Type B pancreatic cell (in vitro differentiated cells): ENCODE data around the gene CDK17. TPM values are rescaled to one million over a fixed set of nuclear protein-coding genes. Genes with fewer than 3 reads are reported as not detected.

Experiments
- DNase-seq: peaks from one replicate; pipeline ENCODE4 v3.0.0; 2021; ENCODE audit warnings: mixed read lengths; ENCODE audit not compliant: unreplicated experiment; ENCODE audit errors: extremely low spot score
- H3K27ac Mint-ChIP-seq: 2 replicates; pipeline ENCODE4 v1.8.0; 2021; ENCODE audit warnings: mild to moderate bottlenecking, mixed read lengths
- H3K27me3 Mint-ChIP-seq: 2 replicates; pipeline ENCODE4 v1.8.0; 2021; ENCODE audit warnings: mixed read lengths
- H3K36me3 Mint-ChIP-seq: 2 replicates; pipeline ENCODE4 v1.8.0; 2021; ENCODE audit warnings: mixed read lengths
- H3K4me1 Mint-ChIP-seq: one replicate; pipeline ENCODE4 v1.8.0; 2021; ENCODE audit warnings: mixed read lengths; ENCODE audit not compliant: unreplicated experiment
- H3K4me3 Mint-ChIP-seq: 2 replicates; pipeline ENCODE4 v1.8.0; 2021; ENCODE audit warnings: mild to moderate bottlenecking, mixed read lengths
- H3K9me3 Mint-ChIP-seq: 2 replicates; pipeline ENCODE4 v1.8.0; 2021; ENCODE audit warnings: mixed read lengths
- CTCF ChIP-seq: fragments of 200-600 bp; sonication (generic); conservative IDR thresholded peaks from 2 replicates; pipeline ENCODE4 v1.5.0; 2021; ENCODE audit warnings: antibody characterized with exemption, mild to moderate bottlenecking
- total RNA-seq: library from RNA; stranded (reverse); gene quantifications from 2 replicates; pipeline ENCODE4 v1.2.1, GENCODE V29; 2021; ENCODE audit warnings: low replicate concordance

CDK17 gene
- total RNA-seq, 1 donor from 2014 or later, result 25.2 TPM

- H3K36me3 Mint-ChIP-seq, result no peaks in the 10 kb centered on the region
- H3K4me1 Mint-ChIP-seq, result peaks cover 35% of the 10 kb centered on the region
- peak overlapping the region; percentile 92 for H3K27ac Mint-ChIP-seq
Observed at GRCh38 chr12:96399120-96399918, 920 bp downstream of the CDK17 start.

GRCh38 chr12:96398424-96399119 is 1.7 kb downstream of the CDK17 start:
- Mint-ChIP-seq H3K27ac (peak overlapping the region; percentile 92), H3K9me3 (no peaks in the 10 kb centered on the region), H3K27me3 (no peaks in the 10 kb centered on the region), H3K4me3 (peak overlapping the region; percentile 95), H3K36me3 (no peaks in the 10 kb centered on the region), H3K4me1 (peaks cover 35% of the 10 kb centered on the region)
- TF ChIP-seq CTCF, result no peak
- no peak for DNase-seq

More at GRCh38 chr12:96399120-96399918, 920 bp downstream of the CDK17 start:
- peak; percentile 73 for DNase-seq
- H3K27me3 Mint-ChIP-seq, result no peaks in the 10 kb centered on the region
- peak overlapping the region; percentile 95 for H3K4me3 Mint-ChIP-seq
- no peak for TF ChIP-seq CTCF
- H3K9me3 Mint-ChIP-seq, result no peaks in the 10 kb centered on the region

- no peaks in the 10 kb centered on the region for H3K27me3 Mint-ChIP-seq
- H3K4me1 Mint-ChIP-seq, result peaks cover 35% of the 10 kb centered on the region
- H3K9me3 Mint-ChIP-seq, result no peaks in the 10 kb centered on the region
- no peak for DNase-seq
- H3K27ac Mint-ChIP-seq, result peak overlapping the region; percentile 92
- TF ChIP-seq CTCF, result no peak
- H3K4me3 Mint-ChIP-seq, result peak overlapping the region; percentile 95
- H3K36me3 Mint-ChIP-seq, result no peaks in the 10 kb centered on the region
Observed at GRCh38 chr12:96397756-96398423, 2.3 kb downstream of the CDK17 start.

- peaks cover 35% of the 10 kb centered on the region for H3K4me1 Mint-ChIP-seq
- H3K27ac Mint-ChIP-seq, result no peak overlapping the region
Observed at GRCh38 chr12:96396914-96397313, 3.3 kb downstream of the CDK17 start.

More at GRCh38 chr12:96396914-96397313, 3.3 kb downstream of the CDK17 start:
- H3K4me3 Mint-ChIP-seq, result peak overlapping the region; percentile 43
- DNase-seq, result no peak
- H3K9me3 Mint-ChIP-seq, result no peaks in the 10 kb centered on the region
- no peak for TF ChIP-seq CTCF
- H3K27me3 Mint-ChIP-seq, result no peaks in the 10 kb centered on the region
- no peaks in the 10 kb centered on the region for H3K36me3 Mint-ChIP-seq
